HepG2 (cell line): ENCODE results near the gene CTU2. TPM values are rescaled to one million over a fixed set of nuclear protein-coding genes. Genes with fewer than 3 reads are reported as not detected.

Experiments used
- ATAC-seq: fragments of 200-7000 bp; cut with Tn5 transposase; 3 replicates; pipeline ENCODE4 v1.9.1; 2020; ENCODE audit warnings: mild to moderate bottlenecking, moderate library complexity
- BruUV-seq: library from RNA; stranded (reverse); fragments of 400-500 nt; replicated peaks from 2 replicates; lab custom pipeline; 2021; lab: Mats Ljungman, UMichigan
- CTCF ChIA-PET: fragments of 300-600 bp; formaldehyde crosslinking; extraction: SDS; loops from one replicate; lab custom pipeline; 2021; ENCODE audit warnings: low total read pairs, inconsistent platforms, low intra/inter-chr PET ratio; lab: Yijun Ruan, JAX
- POLR2A ChIA-PET: fragments of 350-600 bp; sonication (Branson Sonifier 250); formaldehyde crosslinking; loops from one replicate; lab custom pipeline; 2020; ENCODE audit warnings: antibody characterized with exemption, inconsistent platforms; lab: Yijun Ruan, JAX
- DNase-seq: peaks from one replicate; pipeline ENCODE4 v3.0.0-alpha.2; 2015; ENCODE audit warnings: low spot score
- FAIRE-seq: peaks from 3 replicates; lab custom pipeline; 2011; peaks lifted over from hg19 to GRCh38; lab: Jason Lieb, UNC
- H2AFZ ChIP-seq: one replicate; pipeline ENCODE4 v1.6.1; 2011; ENCODE audit warnings: low read length, inconsistent platforms
- H3K27ac ChIP-seq: fragments of 300-600 bp; 3 replicates; pipeline ENCODE4 v1.8.0; 2011; ENCODE audit warnings: mixed run types, mild to moderate bottlenecking, mixed read lengths, low read length, inconsistent platforms; ENCODE audit not compliant: insufficient read depth; ENCODE audit errors: extremely low read length
- H3K27me3 ChIP-seq, 2 experiments: fragments of 200-600 bp in 1 of 2; 2 replicates in 1 of 2; 3 replicates in 1 of 2; pipeline versions ENCODE4 v1.6.0 to v1.8.0; 2011; ENCODE audit warnings: low read length in 2 of 2, mild to moderate bottlenecking in 2 of 2, moderate library complexity in 2 of 2, inconsistent platforms in 1 of 2; ENCODE audit not compliant: insufficient read depth in 2 of 2, control insufficient read depth in 1 of 2
- H3K36me3 ChIP-seq, 2 experiments: fragments of 200-600 bp in 1 of 2; replicated peaks in 1 of 2; 2 replicates in 1 of 2; 3 replicates in 1 of 2; pipeline versions ENCODE4 v1.5.1 to v1.8.0; 2011; ENCODE audit warnings: low read length in 2 of 2, inconsistent platforms in 1 of 2; ENCODE audit not compliant: insufficient read depth in 2 of 2, control insufficient read depth in 1 of 2
- H3K4me1 ChIP-seq: 2 replicates; pipeline ENCODE4 v1.5.1; 2012; ENCODE audit warnings: low read length, inconsistent platforms; ENCODE audit not compliant: insufficient read depth
- H3K4me2 ChIP-seq: 2 replicates; pipeline ENCODE4 v1.6.0; 2011; ENCODE audit warnings: low read depth, low read length, inconsistent platforms
- H3K4me3 ChIP-seq, 3 experiments: fragments of 200-600 bp in 1 of 3; sonication (generic), shearing (Covaris generic) in 1 of 3; replicated peaks in 1 of 3; 2 replicates each; pipeline ENCODE4 v1.5.1; 2011 to 2016; ENCODE audit warnings: low read length in 3 of 3, inconsistent platforms in 2 of 3, low read depth in 2 of 3, mild to moderate bottlenecking in 2 of 3, control low read depth in 1 of 3, mixed read lengths in 1 of 3; ENCODE audit not compliant: insufficient read depth in 1 of 3
- H3K79me2 ChIP-seq: one replicate; pipeline ENCODE4 v1.6.1; 2011; ENCODE audit warnings: low read length, inconsistent platforms; ENCODE audit not compliant: insufficient read depth
- H3K9ac ChIP-seq: 2 replicates; pipeline ENCODE4 v1.6.0; 2011; ENCODE audit warnings: mild to moderate bottlenecking, low read depth, low read length, inconsistent platforms; ENCODE audit not compliant: insufficient read depth
- H3K9me3 ChIP-seq: 2 replicates; pipeline ENCODE4 v1.5.1; 2012; ENCODE audit warnings: mild to moderate bottlenecking, low read length
- H4K20me1 ChIP-seq: 2 replicates; pipeline ENCODE4 v1.6.0; 2011; ENCODE audit warnings: inconsistent platforms, mild to moderate bottlenecking, low read length, moderate library complexity; ENCODE audit not compliant: insufficient read depth
- ADNP ChIP-seq: sonication (generic); formaldehyde crosslinking; IDR thresholded peaks from 2 replicates; pipeline ENCODE4 v1.4.0; 2020; ENCODE audit warnings: missing genetic modification reagents
- CENPT ChIP-seq: sonication (generic); formaldehyde crosslinking; IDR thresholded peaks from 2 replicates; pipeline ENCODE4 v1.8.0; 2022; ENCODE audit warnings: low read depth, mild to moderate bottlenecking, moderate library complexity, missing genetic modification reagents
- CREM ChIP-seq, 2 experiments: sonication (generic) in 1 of 2; formaldehyde crosslinking in 1 of 2; IDR thresholded peaks; 2 replicates each; pipeline versions ENCODE4 v1.4.0 to v1.6.1; 2016 to 2020; ENCODE audit warnings: antibody characterized with exemption in 1 of 2, mild to moderate bottlenecking in 1 of 2, missing genetic modification reagents in 1 of 2
- HHEX ChIP-seq: IDR thresholded peaks from 2 replicates; pipeline ENCODE4 v1.6.1; 2016; ENCODE audit warnings: control low read depth
- HNRNPL ChIP-seq: fragments of 200-400 bp; formaldehyde crosslinking; IDR thresholded peaks from 2 replicates; pipeline ENCODE4 v1.6.1; 2017; ENCODE audit warnings: mild to moderate bottlenecking, low read depth, low read length
- IRF9 ChIP-seq: sonication (generic); formaldehyde crosslinking; IDR thresholded peaks from 2 replicates; pipeline ENCODE4 v1.8.0; 2022; ENCODE audit warnings: missing genetic modification reagents, mild to moderate bottlenecking, borderline replicate concordance
- KAT8 ChIP-seq: IDR thresholded peaks from 2 replicates; pipeline ENCODE4 v1.6.1; 2016; ENCODE audit warnings: missing genetic modification reagents, missing compliant biosample characterization
- NBN ChIP-seq: fragments of 450-650 bp; conservative IDR thresholded peaks from 2 replicates; pipeline ENCODE4 v1.6.1; 2017
- TCF12 ChIP-seq, 2 experiments: fragments of 450-650 bp in 1 of 2; sonication (generic) in 1 of 2; formaldehyde crosslinking in 1 of 2; IDR thresholded peaks; 2 replicates each; pipeline versions ENCODE4 v1.6.1 to v1.8.0; 2017 to 2022; ENCODE audit warnings: antibody characterized with exemption in 1 of 2, mild to moderate bottlenecking in 1 of 2, missing genetic modification reagents in 1 of 2, moderate library complexity in 1 of 2
- TGIF2 ChIP-seq: IDR thresholded peaks from 2 replicates; pipeline ENCODE4 v1.6.1; 2016; ENCODE audit warnings: control low read depth, missing compliant biosample characterization
- ZFP36L2 ChIP-seq: sonication (generic); formaldehyde crosslinking; IDR thresholded peaks from 2 replicates; pipeline ENCODE4 v1.4.0; 2020; ENCODE audit warnings: missing genetic modification reagents
- ZNF34 ChIP-seq: sonication (generic); formaldehyde crosslinking; IDR thresholded peaks from 2 replicates; pipeline ENCODE4 v1.4.0; 2020; ENCODE audit warnings: mild to moderate bottlenecking, missing genetic modification reagents, borderline replicate concordance
- ZNF607 ChIP-seq: sonication (generic); formaldehyde crosslinking; IDR thresholded peaks from 2 replicates; pipeline ENCODE4 v1.5.1; 2020; ENCODE audit warnings: missing genetic modification reagents, mild to moderate bottlenecking, borderline replicate concordance
- ZNF678 ChIP-seq: sonication (generic); formaldehyde crosslinking; IDR thresholded peaks from 2 replicates; pipeline ENCODE4 v1.4.0; 2020; ENCODE audit warnings: mild to moderate bottlenecking, missing genetic modification reagents
- ZNF691 ChIP-seq: sonication (generic); formaldehyde crosslinking; IDR thresholded peaks from 2 replicates; pipeline ENCODE4 v1.4.0; 2020; ENCODE audit warnings: missing genetic modification reagents, low read depth, mild to moderate bottlenecking, borderline replicate concordance
- WGBS: methylation state at CpG from one replicate; pipeline ENCODE4 v1.1.6; 2017; ENCODE audit warnings: low lambda C conversion rate; 5-methylcytosine and 5-hydroxymethylcytosine counted together
- in situ Hi-C: cut with HindIII; loops from 2 replicates; pipeline ENCODE4 v1.10.0; 2017; ENCODE audit warnings: low pct_unique_long_range_greater_than_20kb; ENCODE audit not compliant: extremely low pct_ligation_motif_present
- intact Hi-C: fragments of 100-400 bp; cut with micrococcal nuclease; formaldehyde crosslinking; loops from one replicate; pipeline ENCODE4 v1.10.0; 2022; ENCODE audit not compliant: unreplicated experiment
- polyA plus RNA-seq, 8 experiments: library from polyadenylated mRNA; depleted of rRNA in 3 of 8; stranded (reverse) in 7 of 8; unstranded in 1 of 8; fragments of >200 nt; fragmentation: Illumina TruSeq in 4 of 8; extraction: Trizol in 4 of 8; gene quantifications; 2 replicates each; pipeline versions ENCODE4 v1.2.1 to v1.2.3, GENCODE V29; 2011 to 2016; ENCODE audit warnings: low read depth in 4 of 8, missing spikeins in 1 of 8, mixed read lengths in 1 of 8; ENCODE audit not compliant: insufficient read depth in 1 of 8
- total RNA-seq, 5 experiments: library from RNA; depleted of rRNA; stranded (reverse); fragments of >200 nt; fragmentation: Illumina TruSeq; extraction: Trizol; gene quantifications; 2 replicates each; pipeline ENCODE4 v1.2.3, GENCODE V29; 2016; ENCODE audit warnings: low read depth in 1 of 5

The CTU2 gene
- total and polyA plus RNA-seq, 2 of the 13 experiments (the other 11 are each of a cell fraction or from before 2014, with no cell fraction given): 13.3 to 21.9 TPM

- Histone ChIP-seq H3K9me3 (no peaks in the 10 kb centered on the region), H3K79me2 (peaks cover under 1% of the 10 kb centered on the region), H3K36me3 (peaks cover 11 to 12% of the 10 kb centered on the region in 2 experiments; a peak in 4 of 5 replicates), H2AFZ (no peak overlapping the region), H4K20me1 (no peaks in the 10 kb centered on the region), H3K4me1 (peaks cover 54% of the 10 kb centered on the region), H3K9ac (no peak overlapping the region), H3K27ac (no peak overlapping the region), H3K27me3 (peaks cover 5% of the 10 kb centered on the region in 2 experiments; a peak in 3 of 5 replicates), H3K4me3 (no peak overlapping the region), H3K4me2 (no peak overlapping the region)
- ChIA-PET CTCF (no interaction called here), POLR2A (no interaction called here)
- in situ Hi-C loops (no loop called here), intact Hi-C loops (no loop called here)
- 100% methylated on average over 6 of the region's 16 CpGs for WGBS
- BruUV-seq: TSS peak; percentile 16
- ATAC-seq (no peak), DNase-seq (no peak), FAIRE-seq (no peak)
- TF ChIP-seq ZNF678 (CRISPR knock-in tag): no peak
- 0 out of 2 replicates have a peak, but pooled peaks have one; percentile 42 for TF ChIP-seq HNRNPL
Measured at GRCh38 chr16:88699180-88699579, 7.1 kb upstream of the CTU2 start.

GRCh38 chr16:88700322-88700635 lies 6.0 kb upstream of the CTU2 start:
- no TSS peak for BruUV-seq
- peaks cover 9% of the 10 kb centered on the region for H3K79me2 ChIP-seq
- ATAC-seq (peak; percentile 21), DNase-seq (no peak), FAIRE-seq (peak; percentile 46)
- WGBS: 72% methylated on average over 9 of the region's 14 CpGs
- H3K36me3 ChIP-seq: peaks cover 11 to 12% of the 10 kb centered on the region in 2 experiments; a peak in 4 of 5 replicates
- H3K27ac ChIP-seq: peak overlapping the region; percentile 59
- ChIA-PET POLR2A (interaction anchor here (1.1 to 1.9 kb wide), 2 partner anchors 13 to 79 kb away, joined by 3 to 11 read pairs; partner anchors contain the start of gene SNAI3), CTCF (no interaction called here)
- no peak overlapping the region for H2AFZ ChIP-seq
- H3K4me1 ChIP-seq: peaks cover 60% of the 10 kb centered on the region
- peak overlapping the region; percentile 77 for H3K4me2 ChIP-seq
- peak overlapping the region in 1 of 3 experiments; percentile 64; a peak in 3 of 6 replicates for H3K4me3 ChIP-seq
- H4K20me1 ChIP-seq: no peaks in the 10 kb centered on the region
- in situ Hi-C loops: no loop called here
- H3K9me3 ChIP-seq: no peaks in the 10 kb centered on the region
- H3K9ac ChIP-seq: peak overlapping the region; percentile 53; the same call in 1 of the 2 replicates
- intact Hi-C loops: loop anchor here (2.0 kb wide), 1 partner anchor 37 kb away; the partner anchor contains the start of gene MVD
- H3K27me3 ChIP-seq: no peaks in the 10 kb centered on the region
- TF ChIP-seq ZNF607 (CRISPR knock-in tag) (no peak), NBN (no peak), TCF12 (IDR thresholded peaks at IDR 0.05) (no peak), TCF12 (CRISPR knock-in tag; IDR thresholded peaks at IDR 0.05) (0 out of 2 replicates have a peak, but pooled peaks have one; percentile 55), ZNF34 (CRISPR knock-in tag) (no peak), KAT8 (CRISPR knock-in tag) (no peak), CENPT (CRISPR knock-in tag) (0 out of 2 replicates have a peak, but pooled peaks have one; percentile 55), IRF9 (CRISPR knock-in tag) (no peak), CREM (IDR thresholded peaks at IDR 0.05) (no peak), CREM (CRISPR knock-in tag; IDR thresholded peaks at IDR 0.05) (no peak), TGIF2 (CRISPR knock-in tag) (no peak), ZNF691 (0 out of 2 replicates have a peak, but pooled peaks have one; percentile 8), HHEX (CRISPR knock-in tag) (peak; percentile 18; the same call in 1 of the 2 replicates), ZFP36L2 (CRISPR knock-in tag) (no peak), ADNP (no peak)
